GM21447 (cell line): Measurements from ENCODE around the gene RNASE8.

Source experiments
- ATAC-seq: cut with Tn5 transposase; IDR thresholded peaks from one replicate; pipeline ENCODE4 v1.9.1; 2021; ENCODE audit not compliant: unreplicated experiment

Gene RNASE8

DNA sequence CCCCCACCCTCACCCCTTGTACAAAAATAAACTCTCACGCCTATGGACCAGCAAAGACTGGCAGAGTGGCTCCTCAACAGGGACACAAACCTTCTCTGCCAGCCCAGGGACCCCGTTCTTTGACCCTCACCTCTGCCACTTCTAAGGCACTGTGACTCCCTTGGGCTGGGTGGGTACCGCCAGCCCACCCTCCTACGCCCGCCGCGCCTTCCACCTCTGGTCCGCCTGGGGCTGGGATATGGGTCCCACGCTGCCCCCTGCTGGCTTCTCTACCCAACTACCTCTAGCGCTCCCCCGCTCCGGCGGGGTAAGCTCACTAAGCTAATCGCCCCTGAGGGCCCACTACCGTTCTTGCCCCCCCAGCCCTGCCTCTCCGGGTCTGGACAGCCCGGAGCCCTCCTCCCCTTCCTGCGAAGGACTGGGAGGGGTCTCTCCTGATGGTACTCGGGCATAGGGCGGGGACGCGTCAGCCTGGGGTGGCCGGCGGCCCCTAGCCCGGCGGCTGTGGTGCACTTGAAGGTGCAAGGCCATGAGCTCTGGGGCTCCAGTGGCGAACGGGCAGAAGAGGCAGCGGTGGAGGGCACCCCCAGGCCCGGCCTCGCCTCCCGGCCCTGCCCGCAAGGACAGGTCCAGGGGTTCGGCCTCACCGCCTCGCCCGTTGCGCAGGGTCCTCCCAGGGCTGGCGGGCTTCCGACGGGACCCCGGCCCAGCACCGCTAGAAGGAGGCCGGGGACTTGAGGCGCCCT, 32.7 kb downstream of the RNASE8 start:
- ATAC-seq = no peak

DNA sequence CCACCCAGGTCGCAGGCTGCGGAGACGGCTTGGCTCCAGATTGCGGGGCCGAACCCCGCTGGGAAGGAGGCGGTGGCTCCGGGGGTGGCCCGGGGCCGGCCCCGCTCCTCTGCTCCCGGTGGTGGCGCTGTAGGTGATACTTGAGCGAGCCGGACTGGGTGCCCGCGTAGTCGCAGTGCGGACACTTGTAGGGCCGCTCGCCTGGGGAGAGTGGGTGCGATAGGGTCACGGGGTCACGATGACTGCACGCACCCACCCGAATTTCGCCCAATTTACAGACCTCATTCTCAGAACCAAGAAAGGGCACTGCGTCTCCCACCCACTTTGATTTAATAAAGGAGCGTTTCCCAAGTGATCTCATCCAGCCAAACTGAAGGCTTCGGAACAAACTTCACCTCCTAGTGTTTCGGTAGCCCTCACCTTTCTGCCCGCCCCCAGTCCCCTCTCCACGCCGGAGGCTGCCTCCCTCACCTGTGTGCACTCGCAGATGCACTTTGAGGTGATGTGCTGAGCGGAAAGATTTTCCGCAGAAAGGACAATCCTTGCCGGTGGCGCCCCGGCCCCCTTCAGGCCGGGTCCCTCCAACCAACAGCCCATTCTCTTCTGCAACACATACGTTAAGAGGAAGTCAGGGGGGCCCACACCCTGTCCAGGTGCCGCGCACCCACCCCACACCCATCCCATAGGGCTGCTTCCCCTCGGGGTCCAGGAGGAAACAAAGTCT, 33.5 kb downstream of the RNASE8 start:
- no peak for ATAC-seq

GRCh38 chr14:21091821-21092272, 34.2 kb downstream of the RNASE8 start:
- ATAC-seq = no peak

GRCh38 chr14:21092273-21093011, 34.8 kb downstream of the RNASE8 start:
- peak; percentile 83 for ATAC-seq

DNA sequence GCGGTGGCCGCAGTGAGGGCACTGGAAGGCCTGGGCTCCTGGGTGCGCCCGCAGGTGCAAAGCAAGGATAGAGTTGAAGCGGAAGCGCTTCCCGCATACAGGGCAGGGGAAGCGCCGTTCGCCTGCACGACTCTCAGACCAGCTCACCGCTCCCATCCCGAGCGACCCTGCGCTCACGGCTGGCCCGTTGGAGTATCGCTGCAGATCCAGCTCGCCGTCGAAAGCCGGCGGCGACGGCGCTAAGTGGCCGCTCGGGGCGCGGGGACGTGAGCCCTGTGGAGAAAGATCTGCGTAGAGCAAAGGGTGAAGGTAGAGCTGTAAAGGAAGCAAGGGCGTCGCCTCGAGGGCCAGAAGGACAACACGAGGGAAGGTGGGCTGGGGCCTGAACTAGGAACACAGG, 35.4 kb downstream of the RNASE8 start:
- no peak for ATAC-seq

- ATAC-seq = no peak
Measured at GRCh38 chr14:21093769-21094681, 36.4 kb downstream of the RNASE8 start.

GRCh38 chr14:21095430-21096205, 38.0 kb downstream of the RNASE8 start:
- ATAC-seq = no peak

DNA sequence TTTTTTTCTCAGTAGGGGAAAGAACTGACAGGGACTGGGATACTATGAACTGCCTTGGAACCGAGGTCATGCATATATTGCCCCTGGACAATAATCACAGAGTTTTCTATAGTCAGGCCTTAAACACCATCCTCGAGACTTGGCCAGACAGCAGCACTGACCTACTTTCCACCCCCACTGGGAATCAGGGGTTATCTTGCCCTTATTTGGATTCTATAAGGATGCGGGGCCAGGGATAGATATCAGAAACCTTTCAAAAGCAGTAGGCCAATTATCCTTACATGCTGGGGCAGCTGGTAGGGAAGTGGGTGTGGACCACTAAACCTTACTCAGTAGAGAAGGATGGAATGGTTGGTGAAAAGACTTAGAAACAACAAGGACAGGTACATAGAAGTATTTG, 38.8 kb downstream of the RNASE8 start:
- ATAC-seq = no peak

DNA sequence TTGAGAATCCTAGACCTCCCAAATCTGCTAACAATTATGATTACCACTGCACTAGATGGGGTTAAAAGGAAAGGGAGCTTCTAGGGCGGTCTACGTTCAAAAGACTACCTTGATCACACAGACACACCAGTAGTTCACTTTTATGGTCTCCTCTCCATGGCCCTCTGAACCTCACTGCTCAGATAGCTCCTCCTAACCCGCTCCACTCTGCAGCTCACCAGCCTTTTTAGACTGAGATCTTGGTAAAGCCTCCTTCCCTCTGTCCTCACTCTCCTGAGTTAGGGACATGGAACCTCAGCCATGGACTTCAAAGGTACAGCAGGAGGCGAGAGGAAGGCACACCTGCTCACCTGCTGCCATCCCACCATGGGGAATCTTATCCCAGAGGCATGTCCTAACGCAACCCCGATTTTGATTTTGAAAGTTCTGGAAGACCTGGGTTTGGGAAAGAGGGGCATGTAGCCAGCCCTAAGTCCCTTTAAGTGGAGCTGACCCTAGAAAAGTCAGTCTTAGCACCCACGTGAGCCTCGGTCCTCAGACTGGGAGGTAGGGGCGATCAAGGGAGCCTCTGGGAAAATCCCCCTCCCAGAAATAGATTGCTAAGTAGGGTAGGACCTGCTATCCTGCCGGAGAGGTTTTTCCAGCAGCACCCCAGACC, 39.5 kb downstream of the RNASE8 start:
- ATAC-seq = no peak

- no peak for ATAC-seq
Measured at GRCh38 chr14:21097636-21098075, 40.0 kb downstream of the RNASE8 start.

- ATAC-seq = no peak
Measured at GRCh38 chr14:21098076-21098891, 40.7 kb downstream of the RNASE8 start, which contains the start of gene ZNF219. Gene ZNF219 (minus strand): TSS chr14:21098655. CDS start chr14:21093591, 5,064 bp downstream.

DNA sequence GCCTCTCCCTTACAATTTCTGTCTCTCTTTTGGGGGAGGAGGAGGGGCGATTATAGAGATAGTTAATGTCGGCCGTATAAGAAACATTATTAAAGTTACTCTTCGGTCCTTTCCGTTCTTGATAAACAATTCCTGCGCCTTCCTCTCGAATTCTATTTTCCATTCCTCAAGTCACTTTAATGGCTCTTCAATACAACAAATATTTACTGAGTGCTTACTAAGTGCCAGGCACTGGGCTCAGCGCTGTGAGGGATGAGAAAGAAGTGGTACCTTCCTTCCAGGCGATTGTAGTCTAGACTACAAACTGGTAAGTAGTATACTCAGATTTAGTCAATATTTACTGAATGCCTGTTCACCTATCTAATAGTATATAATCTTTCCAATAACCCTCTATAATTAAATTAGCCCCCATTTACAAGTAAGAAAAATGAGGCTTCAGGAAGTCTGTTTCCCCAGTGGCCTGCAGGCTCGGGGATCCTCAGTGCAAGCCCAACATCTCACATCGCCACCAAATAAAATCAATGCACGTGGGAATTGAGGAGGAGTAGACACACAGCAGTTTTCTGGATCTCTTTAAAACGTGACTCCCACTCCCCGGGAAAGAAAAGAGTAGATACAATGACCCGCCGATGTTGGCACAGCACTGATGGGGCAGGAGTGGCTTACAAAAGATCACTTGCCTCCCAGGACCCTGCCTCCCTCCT, 41.4 kb downstream of the RNASE8 start:
- no peak for ATAC-seq

GRCh38 chr14:21099596-21099985, 42.0 kb downstream of the RNASE8 start:
- no peak for ATAC-seq

- ATAC-seq = no peak
Measured at GRCh38 chr14:21100931-21101330, 43.3 kb downstream of the RNASE8 start, which contains the start of gene TMEM253. Gene TMEM253 (plus strand): TSS chr14:21101066. CDS start chr14:21101344, 278 bp downstream.

- no peak for ATAC-seq
Measured at GRCh38 chr14:21101802-21102413, 44.3 kb downstream of the RNASE8 start.

- ATAC-seq = no peak
Measured at GRCh38 chr14:21102521-21103410, 45.1 kb downstream of the RNASE8 start.
